ENCODE results near the gene DNAH14.
"Not testable (repeated sequence)": the region's sequence is repeated elsewhere in the genome, so short reads cannot be mapped to it uniquely, and the experiment has no call there.

DNAH14 gene

GRCh38 chr1:225159793-225160192 lies 230.3 kb downstream of the DNAH14 start:
- DNase-seq = no peak

GRCh38 chr1:225177409-225177808 lies 247.9 kb downstream of the DNAH14 start:
- not testable (repeated sequence) for DNase-seq

GRCh38 chr1:225179686-225180085 lies 250.2 kb downstream of the DNAH14 start:
- no peak for DNase-seq

DNA sequence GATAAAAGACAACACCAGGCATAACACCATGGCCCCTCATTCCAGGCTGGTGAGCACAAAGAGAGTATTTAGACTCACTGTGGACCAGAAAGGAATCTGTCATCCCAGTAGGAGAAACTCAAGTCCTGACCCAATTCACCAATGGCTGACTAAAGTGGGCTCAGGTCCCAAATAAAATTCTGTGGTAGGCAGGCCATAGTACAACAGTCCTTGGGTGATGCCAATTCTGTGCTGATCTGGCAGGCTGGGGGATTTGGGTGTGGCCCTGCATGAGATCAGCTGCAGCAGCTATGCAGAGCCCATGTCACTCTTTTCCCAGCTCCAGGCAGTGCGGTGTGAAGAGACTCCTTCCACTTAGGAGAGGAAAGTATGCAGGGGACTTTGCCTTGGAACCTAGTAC lies 253.2 kb downstream of the DNAH14 start:
- no peak for DNase-seq

- no peak for DNase-seq
These were observed 261.8 kb downstream of the DNAH14 start for GRCh38 chr1:225191199-225191753.

DNA sequence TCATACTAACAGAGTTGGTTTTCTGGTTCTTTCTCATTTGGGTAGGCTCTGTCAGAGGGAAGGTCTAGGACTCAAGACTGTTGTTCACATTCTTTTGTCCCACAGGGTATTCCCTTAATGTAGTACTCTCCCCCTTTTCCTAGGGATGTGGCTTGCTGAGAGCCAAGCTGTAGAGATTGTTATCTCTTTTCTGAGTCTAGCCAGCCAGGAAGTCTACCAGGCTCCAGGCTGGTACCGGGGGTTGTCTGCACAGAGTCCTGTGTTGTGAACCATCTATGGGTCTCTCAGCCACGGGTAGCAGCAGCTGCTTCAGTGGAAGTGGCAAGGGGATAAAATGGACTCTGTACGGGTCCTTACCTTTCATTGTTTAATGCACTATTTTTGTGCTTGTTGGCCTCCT lies 272.0 kb downstream of the DNAH14 start:
- DNase-seq = no peak

DNA sequence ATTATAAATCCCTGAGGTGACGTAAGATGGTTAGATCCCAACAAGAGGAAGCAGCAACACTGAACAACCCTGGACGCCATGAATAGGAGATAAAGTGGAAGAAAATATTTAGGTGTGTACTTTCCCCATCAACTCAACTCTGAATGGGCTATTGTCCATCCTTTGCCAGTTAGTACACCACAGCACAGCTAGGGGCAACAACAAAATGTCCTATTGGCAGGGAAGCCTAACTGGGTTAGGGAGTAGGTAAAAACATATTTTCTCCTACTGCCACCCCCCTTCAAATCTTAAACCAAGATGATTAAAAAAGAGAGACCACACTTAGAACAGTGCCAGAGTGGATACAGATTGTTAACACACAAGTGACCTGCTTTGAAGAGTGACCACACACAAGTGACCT lies 278.3 kb downstream of the DNAH14 start:
- no peak for DNase-seq

DNA sequence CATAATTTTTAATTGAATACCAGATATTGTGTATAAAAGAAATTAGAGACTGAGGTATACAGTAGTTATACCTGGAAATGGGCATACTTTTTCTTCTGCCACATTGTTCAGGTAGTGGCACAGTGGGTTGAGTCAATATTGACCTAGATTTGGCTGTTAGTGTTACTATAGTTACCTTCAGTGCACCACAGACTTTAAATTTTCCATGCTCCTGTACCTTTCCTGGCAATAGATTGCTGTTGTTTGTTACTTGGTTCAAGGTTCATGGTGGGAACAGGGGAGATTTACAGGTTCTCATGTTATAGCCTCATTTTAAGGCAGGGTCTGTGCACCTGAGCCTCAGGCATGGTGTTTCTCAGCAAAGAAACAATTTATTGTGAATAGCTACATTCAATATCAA lies 279.7 kb downstream of the DNAH14 start:
- DNase-seq = no peak

GRCh38 chr1:225210180-225210579 lies 280.7 kb downstream of the DNAH14 start:
- DNase-seq = not testable (repeated sequence)

DNA sequence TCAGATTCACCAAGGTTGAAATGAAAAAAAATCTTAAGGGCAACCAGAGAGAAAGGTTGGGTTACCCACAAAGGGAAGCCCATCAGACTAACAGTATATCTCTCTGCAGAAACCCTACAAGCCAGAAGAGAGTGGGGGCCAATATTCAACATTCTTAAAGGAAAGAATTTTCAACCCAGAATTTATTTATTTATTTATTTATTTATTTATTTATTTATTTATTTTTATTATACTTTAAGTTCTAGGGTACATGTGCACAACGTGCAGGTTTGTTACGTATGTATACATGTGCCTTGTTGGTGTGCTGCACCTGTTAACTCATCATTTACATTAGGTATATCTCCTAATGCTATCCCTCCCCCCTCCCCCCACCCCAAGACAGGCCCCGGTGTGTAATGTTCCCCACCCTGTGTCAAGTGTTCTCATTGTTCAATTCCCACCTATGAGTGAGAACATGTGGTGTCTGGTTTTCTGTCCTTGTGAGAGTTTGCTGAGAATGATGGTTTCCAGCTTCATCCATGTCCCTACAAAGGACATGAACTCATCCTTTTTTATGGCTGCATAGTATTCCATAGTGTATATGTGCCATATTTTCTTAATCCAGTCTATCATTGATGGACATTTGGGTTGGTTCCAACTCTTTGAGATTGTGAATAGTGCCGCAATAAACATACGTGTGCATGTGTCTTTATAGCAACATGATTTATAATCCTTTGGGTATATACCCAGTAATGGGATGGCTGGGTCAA lies 282.4 kb downstream of the DNAH14 start:
- DNase-seq = not testable (repeated sequence)

DNA sequence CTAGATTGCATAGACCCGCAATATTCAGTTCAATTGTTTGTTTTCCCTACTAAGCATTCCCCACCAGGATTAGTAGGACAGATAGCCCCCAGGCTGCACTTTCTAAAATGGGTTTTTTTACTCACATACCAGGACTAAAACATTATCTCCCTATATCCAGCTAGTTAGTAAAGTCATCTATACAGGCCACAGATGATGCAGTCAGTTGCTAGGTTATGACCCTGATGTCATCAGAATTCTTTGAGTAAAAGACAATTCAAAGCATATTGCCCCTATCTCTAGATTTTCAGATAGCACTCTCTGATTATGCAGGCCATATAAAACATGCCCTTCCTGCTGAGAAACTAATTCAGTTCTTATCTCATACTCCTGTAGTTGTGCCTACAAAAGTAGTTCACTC lies 294.8 kb downstream of the DNAH14 start:
- DNase-seq = no peak

GRCh38 chr1:225225681-225226080 lies 296.2 kb downstream of the DNAH14 start:
- DNase-seq = no peak

GRCh38 chr1:225228871-225229303 lies 299.4 kb downstream of the DNAH14 start:
- no peak for DNase-seq

GRCh38 chr1:225229429-225229828 lies 300.0 kb downstream of the DNAH14 start:
- DNase-seq = not testable (repeated sequence)

DNA sequence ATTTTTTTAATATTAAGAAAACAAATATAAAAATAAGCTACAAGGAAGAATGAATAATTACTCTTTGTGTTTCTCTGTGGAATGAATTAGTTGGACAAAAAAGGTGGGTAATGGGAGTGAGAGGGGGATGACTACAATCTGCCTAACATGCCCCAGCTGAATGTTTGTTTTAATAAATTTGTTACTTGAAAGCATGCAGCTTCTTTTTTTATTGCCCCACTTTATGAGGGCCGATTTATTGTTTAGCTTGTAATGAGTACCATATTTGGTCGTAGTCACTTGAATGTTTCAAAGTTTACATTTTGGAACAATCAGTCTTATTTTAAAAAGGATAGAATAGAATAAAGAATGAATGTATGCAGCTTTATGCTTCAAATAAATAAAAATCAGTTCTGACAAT lies 301.0 kb downstream of the DNAH14 start:
- no peak for DNase-seq

GRCh38 chr1:225232930-225233329 lies 303.5 kb downstream of the DNAH14 start:
- not testable (repeated sequence) for DNase-seq

- DNase-seq = no peak
These were observed 313.1 kb downstream of the DNAH14 start for GRCh38 chr1:225242611-225243010.

DNA sequence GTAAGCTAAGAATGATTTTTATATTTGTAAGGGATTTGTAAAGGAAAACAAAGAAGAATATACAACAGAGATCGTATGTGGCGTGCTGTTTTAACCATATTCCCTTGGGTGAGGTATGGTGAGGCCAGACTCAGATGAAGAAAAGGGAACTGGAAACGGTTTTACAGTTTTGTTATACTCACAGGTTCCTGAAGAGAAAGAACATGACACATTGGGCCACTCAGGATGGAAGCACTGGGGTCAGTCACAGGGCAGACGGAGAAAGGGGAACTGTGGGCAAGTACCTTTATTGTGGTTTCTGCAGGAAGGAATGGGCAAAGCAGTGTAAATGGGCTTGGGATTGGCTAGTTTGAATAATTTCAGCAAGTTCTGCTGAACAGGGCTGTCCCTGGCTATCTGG lies 321.0 kb downstream of the DNAH14 start:
- no peak for DNase-seq

- no peak for DNase-seq
These were observed 323.7 kb downstream of the DNAH14 start for GRCh38 chr1:225253173-225253572.

GRCh38 chr1:225253784-225254183 lies 324.3 kb downstream of the DNAH14 start:
- DNase-seq = no peak

DNA sequence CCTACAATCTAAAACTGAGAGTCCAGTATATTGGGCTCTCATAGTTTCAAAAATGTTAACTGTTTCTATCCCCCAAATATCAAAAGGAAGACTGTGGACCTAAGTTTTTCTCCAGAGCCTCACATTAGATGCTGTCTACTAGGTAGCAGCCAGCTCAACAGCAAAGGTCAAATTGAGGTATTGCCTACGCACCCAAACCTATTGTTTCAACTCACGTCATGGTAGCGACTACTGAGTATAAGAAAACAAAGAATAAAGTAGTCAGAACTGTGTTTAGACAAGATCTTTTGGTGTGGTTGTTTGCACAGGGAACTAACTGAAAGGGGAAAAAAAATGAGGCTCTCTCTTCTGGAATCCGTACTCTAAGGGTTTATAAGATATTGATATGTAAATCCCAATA lies 325.2 kb downstream of the DNAH14 start:
- DNase-seq = no peak

DNA sequence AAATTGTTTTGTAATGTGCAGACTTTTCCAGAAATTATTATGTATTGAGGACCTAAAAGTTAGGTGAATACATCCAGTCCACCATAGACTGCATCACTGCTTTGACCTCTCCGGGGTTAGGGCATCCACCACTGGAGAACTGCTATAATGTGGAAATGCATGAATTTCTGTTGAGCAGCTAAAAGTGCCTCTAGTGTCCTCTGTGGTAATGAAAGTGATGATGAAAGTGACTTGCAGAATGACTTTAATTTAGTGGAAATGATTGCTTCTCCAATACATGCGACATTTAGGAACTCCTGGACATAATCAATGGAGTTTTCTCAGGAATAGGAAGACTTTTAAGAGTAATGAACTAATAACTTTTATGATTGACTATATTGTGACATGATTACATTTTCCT lies 327.6 kb downstream of the DNAH14 start:
- DNase-seq = no peak

GRCh38 chr1:225258811-225259210 lies 329.3 kb downstream of the DNAH14 start:
- no peak for DNase-seq

DNA sequence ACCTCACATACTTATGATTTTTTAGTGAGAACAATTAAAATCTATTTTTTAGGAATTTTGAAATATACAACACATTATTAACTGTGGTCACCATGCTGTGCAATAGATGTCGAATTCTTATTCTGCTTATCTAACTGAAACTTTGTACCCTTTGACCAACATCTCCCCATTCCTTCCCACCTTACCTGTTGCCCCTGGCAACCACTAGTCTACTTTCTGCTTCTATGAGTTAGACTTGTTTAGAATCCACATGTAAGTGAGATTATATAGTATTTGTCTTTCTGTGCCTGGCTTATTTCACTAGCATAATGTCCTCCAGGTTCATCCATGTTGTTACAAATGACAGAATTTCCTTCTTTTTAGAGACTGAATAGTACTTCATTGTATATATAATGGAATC lies 330.1 kb downstream of the DNAH14 start:
- no peak for DNase-seq

DNA sequence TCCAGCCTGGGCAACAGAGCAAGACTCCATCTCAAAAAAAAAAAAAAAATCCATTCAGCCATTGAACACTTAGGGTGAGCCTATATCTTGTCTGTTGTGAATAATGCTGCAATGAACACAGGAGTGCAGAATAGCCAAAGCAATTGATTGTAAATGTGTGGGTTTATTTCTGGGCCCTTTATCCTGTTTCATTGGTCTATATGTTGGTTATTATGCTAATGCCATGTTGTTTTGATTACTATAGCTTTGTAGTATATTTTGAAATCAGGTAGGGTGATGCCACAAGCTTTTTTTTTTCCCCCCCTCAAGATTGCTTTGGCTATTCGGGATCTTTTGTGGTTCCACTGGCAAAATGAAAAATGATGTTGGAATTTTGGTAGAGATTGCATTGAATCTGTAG lies 330.8 kb downstream of the DNAH14 start:
- DNase-seq = no peak
